Astrocyte (in vitro differentiated cells and primary cell): ENCODE results near the gene EFS. TPM values are rescaled to one million over a fixed set of nuclear protein-coding genes. Genes with fewer than 3 reads are reported as not detected.
"Not testable (repeated sequence)": the region's sequence is repeated elsewhere in the genome, so short reads cannot be mapped to it uniquely, and the experiment has no call there.

ENCODE experiments used
- DNase-seq: peaks from one replicate; pipeline ENCODE4 v3.0.0-alpha.2; 2010; ENCODE audit warnings: low read depth
- FAIRE-seq: peaks from 2 replicates; lab custom pipeline; 2011; peaks lifted over from hg19 to GRCh38; lab: Jason Lieb, UNC
- H2AFZ ChIP-seq: 2 replicates; pipeline ENCODE4 v1.6.0; 2012; ENCODE audit warnings: low read depth, low read length, inconsistent platforms
- H3K27ac ChIP-seq: 2 replicates; pipeline ENCODE4 v1.5.1; 2011; ENCODE audit warnings: low read depth, low read length, inconsistent platforms
- H3K27me3 ChIP-seq: 2 replicates; pipeline ENCODE4 v1.6.0; 2011; ENCODE audit warnings: low read length, inconsistent platforms; ENCODE audit not compliant: insufficient read depth
- H3K36me3 ChIP-seq: 2 replicates; pipeline ENCODE4 v1.5.1; 2011; ENCODE audit warnings: low read length, inconsistent platforms; ENCODE audit not compliant: insufficient read depth
- H3K4me1 ChIP-seq: 2 replicates; pipeline ENCODE4 v1.5.1; 2011; ENCODE audit warnings: low read length, inconsistent platforms; ENCODE audit not compliant: insufficient read depth
- H3K4me2 ChIP-seq: 2 replicates; pipeline ENCODE4 v1.6.0; 2012; ENCODE audit warnings: low read length, inconsistent platforms
- H3K4me3 ChIP-seq: 2 replicates; pipeline ENCODE4 v1.5.1; 2011; ENCODE audit warnings: low read depth, mild to moderate bottlenecking, low read length, inconsistent platforms; ENCODE audit not compliant: insufficient read depth
- H3K79me2 ChIP-seq: 2 replicates; pipeline ENCODE4 v1.6.0; 2012; ENCODE audit warnings: mild to moderate bottlenecking, low read length, inconsistent platforms; ENCODE audit not compliant: insufficient read depth
- H3K9ac ChIP-seq: 2 replicates; pipeline ENCODE4 v1.6.0; 2012; ENCODE audit warnings: mild to moderate bottlenecking, low read length, inconsistent platforms
- H3K9me3 ChIP-seq: 2 replicates; pipeline ENCODE4 v1.5.1; 2012; ENCODE audit warnings: low read depth, mild to moderate bottlenecking, low read length, inconsistent platforms; ENCODE audit not compliant: insufficient read depth
- H4K20me1 ChIP-seq: 2 replicates; pipeline ENCODE4 v1.6.0; 2012; ENCODE audit warnings: low read length, inconsistent platforms; ENCODE audit not compliant: insufficient read depth
- H3K27ac Mint-ChIP-seq: one replicate; pipeline ENCODE4 v1.8.0; 2021; ENCODE audit warnings: mild to moderate bottlenecking, mixed read lengths; ENCODE audit not compliant: unreplicated experiment
- H3K27me3 Mint-ChIP-seq: one replicate; pipeline ENCODE4 v1.8.0; 2021; ENCODE audit warnings: low read depth, mixed read lengths; ENCODE audit not compliant: unreplicated experiment
- H3K36me3 Mint-ChIP-seq: one replicate; pipeline ENCODE4 v1.8.0; 2021; ENCODE audit warnings: low read depth, mixed read lengths; ENCODE audit not compliant: unreplicated experiment
- H3K4me1 Mint-ChIP-seq: one replicate; pipeline ENCODE4 v1.8.0; 2021; ENCODE audit warnings: low read depth, mixed read lengths; ENCODE audit not compliant: unreplicated experiment
- H3K4me3 Mint-ChIP-seq: one replicate; pipeline ENCODE4 v1.8.0; 2021; ENCODE audit warnings: mild to moderate bottlenecking, moderate library complexity, mixed read lengths; ENCODE audit not compliant: unreplicated experiment
- H3K9me3 Mint-ChIP-seq: one replicate; pipeline ENCODE4 v1.8.0; 2021; ENCODE audit warnings: mild to moderate bottlenecking, mixed read lengths; ENCODE audit not compliant: unreplicated experiment
- CTCF ChIP-seq: IDR thresholded peaks from 2 replicates; pipeline ENCODE4 v1.5.1; 2011; ENCODE audit warnings: low read depth, mild to moderate bottlenecking, inconsistent platforms, low read length, moderate library complexity; ENCODE audit not compliant: insufficient read depth
- EZH2 ChIP-seq: IDR thresholded peaks from 2 replicates; pipeline ENCODE4 v1.6.1; 2012; ENCODE audit warnings: mild to moderate bottlenecking, low read length, inconsistent platforms; ENCODE audit not compliant: insufficient read depth
- total RNA-seq: library from RNA; stranded (reverse); gene quantifications from 2 replicates; pipeline ENCODE4 v1.2.1, GENCODE V29; 2021

EFS gene
- total RNA-seq, 1 donor from 2014 or later = 6.5 TPM

DNA sequence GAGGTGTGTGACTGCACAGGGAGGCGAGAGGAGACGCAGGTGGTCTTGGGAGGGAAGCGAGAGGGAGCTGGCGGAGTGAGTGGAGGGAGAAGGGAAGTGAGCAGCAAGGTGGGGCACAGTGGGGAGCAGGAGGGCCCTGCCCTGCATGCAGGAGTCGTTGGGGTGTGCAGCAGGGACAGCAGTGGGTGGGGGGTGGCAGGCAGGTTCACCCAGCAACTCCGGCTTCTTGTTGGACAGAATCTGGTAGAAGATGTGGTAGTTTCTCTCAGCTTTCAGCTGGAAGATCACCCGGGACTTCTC is 38.1 kb upstream of the EFS start:
- Mint-ChIP-seq H3K27ac (no peak overlapping the region), H3K27me3 (peaks cover 76% of the 10 kb centered on the region), H3K36me3 (no peaks in the 10 kb centered on the region), H3K9me3 (peaks cover 13% of the 10 kb centered on the region), H3K4me1 (no peaks in the 10 kb centered on the region), H3K4me3 (no peak overlapping the region)
- Histone ChIP-seq H2AFZ (no peak overlapping the region), H3K4me2 (no peak overlapping the region), H3K36me3 (no peaks in the 10 kb centered on the region), H3K79me2 (no peaks in the 10 kb centered on the region), H3K9ac (no peak overlapping the region), H3K9me3 (no peaks in the 10 kb centered on the region), H3K27me3 (no peaks in the 10 kb centered on the region), H3K27ac (no peak overlapping the region), H3K4me3 (no peak overlapping the region), H3K4me1 (no peaks in the 10 kb centered on the region), H4K20me1 (no peaks in the 10 kb centered on the region)
- FAIRE-seq (no peak), DNase-seq (no peak)
- TF ChIP-seq EZH2 = no peak
- no peak for TF ChIP-seq CTCF

DNA sequence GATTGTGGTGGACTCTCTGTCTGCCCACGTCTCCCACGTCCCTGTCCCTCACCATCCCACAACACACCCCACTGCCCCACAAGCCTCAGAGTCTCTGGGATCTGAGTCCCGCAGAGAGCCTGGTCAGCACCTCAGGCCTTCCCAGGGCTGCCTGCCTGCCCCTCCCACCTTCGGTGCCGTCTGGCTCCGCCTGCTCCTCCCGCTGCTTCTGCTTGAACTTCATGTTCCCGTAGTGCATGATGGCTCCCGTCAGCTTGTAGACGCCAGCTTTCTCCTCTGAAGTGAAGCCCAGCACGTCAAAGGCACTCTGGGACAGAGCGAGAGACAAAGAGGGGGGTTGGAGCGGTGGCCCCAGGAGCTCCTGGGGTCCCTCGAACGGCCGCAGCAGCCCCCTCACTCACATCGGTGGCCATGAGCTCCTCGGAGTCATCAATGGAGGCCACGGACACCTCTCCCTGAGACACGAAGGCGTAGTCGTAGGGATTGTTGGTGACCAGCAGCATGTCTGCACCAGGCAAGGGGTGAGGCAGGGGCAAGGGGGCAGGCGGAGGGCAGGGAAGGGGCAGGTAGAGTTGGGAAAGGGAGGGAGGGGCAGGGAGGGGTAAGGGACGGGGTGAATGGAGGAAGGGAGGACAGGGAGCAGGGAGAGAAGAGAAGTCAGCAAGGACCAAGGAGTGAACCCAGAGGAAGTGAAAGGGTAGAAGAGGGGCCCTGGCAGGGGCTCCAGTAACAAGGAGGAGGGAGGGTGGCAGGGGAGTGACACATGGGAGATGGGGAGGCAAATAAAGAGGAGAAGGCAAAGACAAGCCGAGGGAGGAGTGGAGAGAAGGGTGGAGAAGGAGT is 37.5 kb upstream of the EFS start:
- no peak overlapping the region for H3K4me2 ChIP-seq
- Mint-ChIP-seq H3K27me3 (peaks cover 76% of the 10 kb centered on the region), H3K9me3 (peaks cover 16% of the 10 kb centered on the region), H3K36me3 (no peaks in the 10 kb centered on the region), H3K4me1 (no peaks in the 10 kb centered on the region), H3K4me3 (no peak overlapping the region), H3K27ac (no peak overlapping the region)
- H3K79me2 ChIP-seq = no peaks in the 10 kb centered on the region
- FAIRE-seq (no peak), DNase-seq (no peak)
- H2AFZ ChIP-seq = no peak overlapping the region
- no peak overlapping the region for H3K4me3 ChIP-seq
- no peaks in the 10 kb centered on the region for H3K9me3 ChIP-seq
- H3K27ac ChIP-seq = no peak overlapping the region
- TF ChIP-seq EZH2 (no peak), CTCF (no peak)
- H3K27me3 ChIP-seq = no peaks in the 10 kb centered on the region
- no peaks in the 10 kb centered on the region for H4K20me1 ChIP-seq
- no peaks in the 10 kb centered on the region for H3K36me3 ChIP-seq
- H3K9ac ChIP-seq = no peak overlapping the region
- no peaks in the 10 kb centered on the region for H3K4me1 ChIP-seq

DNA sequence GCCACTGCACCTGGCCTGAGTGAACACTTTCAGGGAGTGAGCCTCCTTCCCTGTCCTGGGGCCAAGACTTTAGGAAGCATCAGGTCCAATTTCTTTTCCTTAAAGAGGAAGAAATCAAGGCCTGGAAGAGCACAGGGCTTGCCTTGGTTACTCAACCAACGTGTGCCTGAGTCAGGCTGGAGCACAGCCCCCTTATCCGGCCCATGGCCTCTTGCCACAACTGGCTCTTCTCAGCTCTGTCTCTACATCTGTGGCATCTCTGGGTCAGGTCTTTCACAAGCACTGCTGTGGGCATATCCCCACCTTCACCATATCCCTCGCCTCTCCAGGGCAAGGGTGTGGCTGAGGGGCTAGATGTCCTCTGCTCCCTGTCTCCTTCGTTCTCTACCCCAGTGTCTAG is 36.3 kb upstream of the EFS start:
- Histone ChIP-seq H3K27me3 (no peaks in the 10 kb centered on the region), H3K79me2 (no peaks in the 10 kb centered on the region), H3K9ac (no peak overlapping the region), H3K9me3 (no peaks in the 10 kb centered on the region), H4K20me1 (no peaks in the 10 kb centered on the region), H3K4me1 (no peaks in the 10 kb centered on the region), H3K4me3 (no peak overlapping the region), H3K27ac (no peak overlapping the region), H3K36me3 (no peaks in the 10 kb centered on the region), H2AFZ (no peak overlapping the region), H3K4me2 (no peak overlapping the region)
- DNase-seq (no peak), FAIRE-seq (no peak)
- Mint-ChIP-seq H3K27ac (no peak overlapping the region), H3K4me1 (no peaks in the 10 kb centered on the region), H3K27me3 (peaks cover 77% of the 10 kb centered on the region), H3K36me3 (no peaks in the 10 kb centered on the region), H3K9me3 (peaks cover 16% of the 10 kb centered on the region), H3K4me3 (no peak overlapping the region)
- no peak for TF ChIP-seq EZH2
- TF ChIP-seq CTCF = no peak

- H3K36me3 ChIP-seq, H3K4me3 ChIP-seq, H3K36me3 Mint-ChIP-seq, H3K4me2 ChIP-seq, DNase-seq, H3K79me2 ChIP-seq, H4K20me1 ChIP-seq, H3K4me1 ChIP-seq, H3K9me3 ChIP-seq, FAIRE-seq, H3K4me3 Mint-ChIP-seq, H3K27ac Mint-ChIP-seq, H3K4me1 Mint-ChIP-seq, H3K9ac ChIP-seq, H3K27ac ChIP-seq, H2AFZ ChIP-seq, H3K27me3 ChIP-seq: not testable (repeated sequence)
- peaks cover 12% of the 10 kb centered on the region for H3K9me3 Mint-ChIP-seq
- H3K27me3 Mint-ChIP-seq = peaks cover 75% of the 10 kb centered on the region
Measured at GRCh38 chr14:23400496-23401149, 35.7 kb upstream of the EFS start.
